HG03457 (cell line): ENCODE measurements around the gene TMEM108.

ENCODE experiments used
- ATAC-seq: cut with Tn5 transposase; IDR thresholded peaks from one replicate; pipeline ENCODE4 v1.9.1; 2021; ENCODE audit warnings: moderate number of reproducible peaks; ENCODE audit not compliant: unreplicated experiment

The TMEM108 gene

GRCh38 chr3:133408961-133409360 is 370.8 kb downstream of the TMEM108 start:
- ATAC-seq, result no peak

- ATAC-seq, result no peak
Observed at GRCh38 chr3:133410191-133410892, 372.2 kb downstream of the TMEM108 start.

GRCh38 chr3:133412183-133413132 is 374.3 kb downstream of the TMEM108 start:
- no peak for ATAC-seq

GRCh38 chr3:133413161-133414020 is 375.2 kb downstream of the TMEM108 start:
- ATAC-seq, result no peak

- ATAC-seq, result no peak
Observed at GRCh38 chr3:133414021-133414392, 375.8 kb downstream of the TMEM108 start.

- ATAC-seq, result no peak
Observed at GRCh38 chr3:133418361-133418760, 380.2 kb downstream of the TMEM108 start.

GRCh38 chr3:133419151-133419909 is 381.1 kb downstream of the TMEM108 start:
- no peak for ATAC-seq

- ATAC-seq, result no peak
Observed at GRCh38 chr3:133424937-133425869, 387.0 kb downstream of the TMEM108 start.

- ATAC-seq, result no peak
Observed at GRCh38 chr3:133425898-133426297, 387.7 kb downstream of the TMEM108 start.

GRCh38 chr3:133426721-133427120 is 388.5 kb downstream of the TMEM108 start:
- no peak for ATAC-seq

- no peak for ATAC-seq
Observed at GRCh38 chr3:133428552-133428951, 390.4 kb downstream of the TMEM108 start.

GRCh38 chr3:133429063-133429462 is 390.9 kb downstream of the TMEM108 start:
- no peak for ATAC-seq

- no peak for ATAC-seq
Observed at GRCh38 chr3:133439563-133439962, 401.4 kb downstream of the TMEM108 start.

- ATAC-seq, result no peak
Observed at GRCh38 chr3:133440652-133441051, 402.5 kb downstream of the TMEM108 start.

GRCh38 chr3:133441867-133442270 is 403.7 kb downstream of the TMEM108 start:
- no peak for ATAC-seq

GRCh38 chr3:133442518-133442917 is 404.3 kb downstream of the TMEM108 start:
- ATAC-seq, result no peak

GRCh38 chr3:133443649-133444422 is 405.6 kb downstream of the TMEM108 start:
- ATAC-seq, result no peak

- no peak for ATAC-seq
Observed at GRCh38 chr3:133444423-133444774, 406.2 kb downstream of the TMEM108 start.

- no peak for ATAC-seq
Observed at GRCh38 chr3:133445108-133445507, 406.9 kb downstream of the TMEM108 start.
